ENCODE data around the gene MMP27. TPM values are rescaled to one million over a fixed set of nuclear protein-coding genes. Genes with fewer than 3 reads are reported as not detected.

The MMP27 gene
- total RNA-seq, 1 experiment from 2014 or later, result not detected

Other genes starting within 250 kb of the MMP27 start
- 1.3 and 1.4 TPM in 2 replicates for gene MMP7, start 175.0 kb downstream of the MMP27 start, total RNA-seq (2014; rRNA removed)
- gene MMP20, start 80.4 kb downstream of the MMP27 start, total RNA-seq (2014; rRNA removed), result not detected in 2 replicates
- gene MMP8, start 19.2 kb upstream of the MMP27 start, total RNA-seq (2014; rRNA removed), result not detected in 2 replicates
- gene MMP10, start 74.9 kb upstream of the MMP27 start, total RNA-seq (2014; rRNA removed), result not detected in 2 replicates
- 0.17 TPM in 1 of 2 replicates, not detected in the other for gene MMP1, start 92.4 kb upstream of the MMP27 start, total RNA-seq (2014; rRNA removed)
- 5.1 and 9.0 TPM in 2 replicates for gene MMP3, start 137.8 kb upstream of the MMP27 start, total RNA-seq (2014; rRNA removed)
- 0.19 TPM in 1 of 2 replicates, not detected in the other for gene MMP12, start 169.2 kb upstream of the MMP27 start, total RNA-seq (2014; rRNA removed)
- 0.13 TPM in 1 of 2 replicates, not detected in the other for gene MMP13, start 250.0 kb upstream of the MMP27 start, total RNA-seq (2014; rRNA removed)

Measured in LHCN-M2 (cell line).